Measurements from ENCODE around the gene SYT8.

SYT8 gene

GRCh38 chr11:1868636-1869291, 34.0 kb downstream of the SYT8 start:
- H3K4me3 ChIP-seq (ENCODE audit: low read length), result no peak overlapping the region
- TF ChIP-seq, protein P1, sequence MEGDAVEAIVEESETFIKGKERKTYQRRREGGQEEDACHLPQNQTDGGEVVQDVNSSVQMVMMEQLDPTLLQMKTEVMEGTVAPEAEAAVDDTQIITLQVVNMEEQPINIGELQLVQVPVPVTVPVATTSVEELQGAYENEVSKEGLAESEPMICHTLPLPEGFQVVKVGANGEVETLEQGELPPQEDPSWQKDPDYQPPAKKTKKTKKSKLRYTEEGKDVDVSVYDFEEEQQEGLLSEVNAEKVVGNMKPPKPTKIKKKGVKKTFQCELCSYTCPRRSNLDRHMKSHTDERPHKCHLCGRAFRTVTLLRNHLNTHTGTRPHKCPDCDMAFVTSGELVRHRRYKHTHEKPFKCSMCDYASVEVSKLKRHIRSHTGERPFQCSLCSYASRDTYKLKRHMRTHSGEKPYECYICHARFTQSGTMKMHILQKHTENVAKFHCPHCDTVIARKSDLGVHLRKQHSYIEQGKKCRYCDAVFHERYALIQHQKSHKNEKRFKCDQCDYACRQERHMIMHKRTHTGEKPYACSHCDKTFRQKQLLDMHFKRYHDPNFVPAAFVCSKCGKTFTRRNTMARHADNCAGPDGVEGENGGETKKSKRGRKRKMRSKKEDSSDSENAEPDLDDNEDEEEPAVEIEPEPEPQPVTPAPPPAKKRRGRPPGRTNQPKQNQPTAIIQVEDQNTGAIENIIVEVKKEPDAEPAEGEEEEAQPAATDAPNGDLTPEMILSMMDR (conservative IDR thresholded peaks at IDR 0.05; ENCODE audit: low read depth, low read length), result no peak
- DNase-seq (ENCODE audit: low read depth), result no peak

- H3K4me3 ChIP-seq (ENCODE audit: low read length), result no peak overlapping the region
- DNase-seq (ENCODE audit: low read depth), result no peak
- TF ChIP-seq, protein P1 (conservative IDR thresholded peaks at IDR 0.05; ENCODE audit: low read depth, low read length), result no peak
These were observed 34.9 kb downstream of the SYT8 start for GRCh38 chr11:1869427-1870325.

- TF ChIP-seq, protein P1 (conservative IDR thresholded peaks at IDR 0.05; ENCODE audit: low read depth, low read length), result no peak
- no peak for DNase-seq (ENCODE audit: low read depth)
- no peak overlapping the region for H3K4me3 ChIP-seq (ENCODE audit: low read length)
These were observed 35.5 kb downstream of the SYT8 start for GRCh38 chr11:1870326-1870696.

GRCh38 chr11:1870721-1871466, 36.1 kb downstream of the SYT8 start:
- TF ChIP-seq, protein P1 (conservative IDR thresholded peaks at IDR 0.05; ENCODE audit: low read depth, low read length), result no peak
- no peak for DNase-seq (ENCODE audit: low read depth)
- H3K4me3 ChIP-seq (ENCODE audit: low read length), result no peak overlapping the region

GRCh38 chr11:1871531-1871930, 36.7 kb downstream of the SYT8 start:
- H3K4me3 ChIP-seq (ENCODE audit: low read length), result no peak overlapping the region
- no peak for DNase-seq (ENCODE audit: low read depth)
- TF ChIP-seq, protein P1 (conservative IDR thresholded peaks at IDR 0.05; ENCODE audit: low read depth, low read length), result no peak

GRCh38 chr11:1872267-1872985, 37.6 kb downstream of the SYT8 start:
- TF ChIP-seq, protein P1 (conservative IDR thresholded peaks at IDR 0.05; ENCODE audit: low read depth, low read length), result no peak
- no peak overlapping the region for H3K4me3 ChIP-seq (ENCODE audit: low read length)

More at GRCh38 chr11:1872267-1872985, 37.6 kb downstream of the SYT8 start:
- DNase-seq (ENCODE audit: low read depth), result no peak
